GM12878 (cell line): ENCODE results near the gene RSPRY1. TPM values are rescaled to one million over a fixed set of nuclear protein-coding genes. Genes with fewer than 3 reads are reported as not detected.
A peak's percentile ranks its signal among the peaks of the same experiment; 100 is the strongest.

ENCODE experiments used
- CBX3 ChIP-seq: fragments of 200-600 bp; sonication (generic); IDR thresholded peaks from 2 replicates; pipeline ENCODE4 v1.6.1; 2016; ENCODE audit warnings: low read depth, borderline replicate concordance
- EED ChIP-seq: sonication (generic); IDR thresholded peaks from 2 replicates; pipeline ENCODE4 v1.6.1; 2016; ENCODE audit warnings: antibody characterized with exemption, low read depth
- IKZF1 ChIP-seq: fragments of 450-650 bp; conservative IDR thresholded peaks from 2 replicates; pipeline ENCODE4 v1.6.1; 2017; ENCODE audit warnings: antibody characterized with exemption, mild to moderate bottlenecking
- LARP7 ChIP-seq: fragments of 450-650 bp; IDR thresholded peaks from 2 replicates; pipeline ENCODE4 v1.6.1; 2017; ENCODE audit warnings: mild to moderate bottlenecking
- MTA2 ChIP-seq: fragments of 450-650 bp; IDR thresholded peaks from 2 replicates; pipeline ENCODE4 v1.6.1; 2016; ENCODE audit warnings: low read depth, mild to moderate bottlenecking, moderate library complexity
- MTA3 ChIP-seq: IDR thresholded peaks from 2 replicates; pipeline ENCODE4 v1.6.1; 2012; ENCODE audit warnings: low read length, inconsistent platforms, borderline replicate concordance
- MYB ChIP-seq: fragments of 150-350 bp; IDR thresholded peaks from 2 replicates; pipeline ENCODE4 v1.6.1; 2014; ENCODE audit warnings: mild to moderate bottlenecking, low read depth, low read length, borderline replicate concordance
- POLR2A ChIP-seq: IDR thresholded peaks from 2 replicates; pipeline ENCODE4 v1.6.1; 2011; ENCODE audit warnings: low read depth, mild to moderate bottlenecking, low read length
- POLR2AphosphoS5 ChIP-seq: IDR thresholded peaks from 2 replicates; pipeline ENCODE4 v1.6.1; 2011; ENCODE audit warnings: mild to moderate bottlenecking, low read length, inconsistent platforms
- SMAD1 ChIP-seq: fragments of 450-650 bp; IDR thresholded peaks from 2 replicates; pipeline ENCODE4 v1.6.1; 2018; ENCODE audit warnings: mild to moderate bottlenecking, low read depth; ENCODE audit not compliant: partially characterized antibody
- SREBF2 ChIP-seq: IDR thresholded peaks from 2 replicates; pipeline ENCODE4 v1.6.1; 2012; ENCODE audit warnings: mild to moderate bottlenecking, low read length
- TARDBP ChIP-seq: IDR thresholded peaks from 2 replicates; pipeline ENCODE4 v1.6.1; 2016; ENCODE audit warnings: borderline replicate concordance
- TBL1XR1 ChIP-seq: IDR thresholded peaks from 2 replicates; pipeline ENCODE4 v1.6.1; 2012; ENCODE audit warnings: low read depth, low read length, improper control_type of control experiment
- TCF7 ChIP-seq: IDR thresholded peaks from 2 replicates; pipeline ENCODE4 v1.6.1; 2014; ENCODE audit warnings: antibody characterized with exemption, borderline replicate concordance
- polyA plus RNA-seq, 11 experiments: library from polyadenylated mRNA; depleted of rRNA in 4 of 11; unstranded in 6 of 11; stranded (reverse) in 5 of 11; fragments of >200 nt; fragmentation: Nextera tagmentation in 4 of 11; fragmentation: Illumina TruSeq in 1 of 11; extraction: Ambion mirVana in 4 of 11; extraction: Trizol in 1 of 11; gene quantifications; 1 replicate in 1 of 11; 2 replicates in 10 of 11; pipeline versions ENCODE4 v1.2.1 to v1.2.3, GENCODE V29; 2011 to 2016; ENCODE audit warnings: inconsistent platforms in 2 of 11, missing spikeins in 2 of 11, low read depth in 1 of 11
- total RNA-seq, 4 experiments: library from RNA; depleted of rRNA in 3 of 4; stranded (reverse); fragments of >200 nt in 3 of 4; fragmentation: Illumina TruSeq in 1 of 4; extraction: Trizol in 1 of 4; gene quantifications; 2 replicates each; pipeline versions ENCODE4 v1.2.1 to v1.2.3, GENCODE V29; 2013 to 2021
- TF ChIP-seq, protein P1 (sequence below): fragments of 450-650 bp; IDR thresholded peaks from 2 replicates; pipeline ENCODE4 v1.6.1; 2017; ENCODE audit warnings: low read depth, mild to moderate bottlenecking, moderate library complexity
- TF ChIP-seq, protein P2 (sequence below): fragments of 450-650 bp; IDR thresholded peaks from 2 replicates; pipeline ENCODE4 v1.6.1; 2016; ENCODE audit warnings: mild to moderate bottlenecking
- TF ChIP-seq, protein P3 (sequence below): fragments of 450-650 bp; IDR thresholded peaks from 2 replicates; pipeline ENCODE4 v1.6.1; 2018; ENCODE audit warnings: mild to moderate bottlenecking, low read depth, moderate library complexity; ENCODE audit not compliant: partially characterized antibody
- TF ChIP-seq, protein P4 (sequence below): fragments of 450-650 bp; conservative IDR thresholded peaks from 2 replicates; pipeline ENCODE4 v1.6.1; 2017; ENCODE audit warnings: mild to moderate bottlenecking, moderate library complexity
- TF ChIP-seq, protein P5 (sequence below): IDR thresholded peaks from 2 replicates; pipeline ENCODE4 v1.6.1; 2012; ENCODE audit warnings: low read depth, low read length, improper control_type of control experiment

RSPRY1 gene
- total and polyA plus RNA-seq, 10 of the 15 experiments (the other 5 are each of a cell fraction or from before 2014, with no cell fraction given): 18.5 to 57.0 (median 41.2) TPM

DNA sequence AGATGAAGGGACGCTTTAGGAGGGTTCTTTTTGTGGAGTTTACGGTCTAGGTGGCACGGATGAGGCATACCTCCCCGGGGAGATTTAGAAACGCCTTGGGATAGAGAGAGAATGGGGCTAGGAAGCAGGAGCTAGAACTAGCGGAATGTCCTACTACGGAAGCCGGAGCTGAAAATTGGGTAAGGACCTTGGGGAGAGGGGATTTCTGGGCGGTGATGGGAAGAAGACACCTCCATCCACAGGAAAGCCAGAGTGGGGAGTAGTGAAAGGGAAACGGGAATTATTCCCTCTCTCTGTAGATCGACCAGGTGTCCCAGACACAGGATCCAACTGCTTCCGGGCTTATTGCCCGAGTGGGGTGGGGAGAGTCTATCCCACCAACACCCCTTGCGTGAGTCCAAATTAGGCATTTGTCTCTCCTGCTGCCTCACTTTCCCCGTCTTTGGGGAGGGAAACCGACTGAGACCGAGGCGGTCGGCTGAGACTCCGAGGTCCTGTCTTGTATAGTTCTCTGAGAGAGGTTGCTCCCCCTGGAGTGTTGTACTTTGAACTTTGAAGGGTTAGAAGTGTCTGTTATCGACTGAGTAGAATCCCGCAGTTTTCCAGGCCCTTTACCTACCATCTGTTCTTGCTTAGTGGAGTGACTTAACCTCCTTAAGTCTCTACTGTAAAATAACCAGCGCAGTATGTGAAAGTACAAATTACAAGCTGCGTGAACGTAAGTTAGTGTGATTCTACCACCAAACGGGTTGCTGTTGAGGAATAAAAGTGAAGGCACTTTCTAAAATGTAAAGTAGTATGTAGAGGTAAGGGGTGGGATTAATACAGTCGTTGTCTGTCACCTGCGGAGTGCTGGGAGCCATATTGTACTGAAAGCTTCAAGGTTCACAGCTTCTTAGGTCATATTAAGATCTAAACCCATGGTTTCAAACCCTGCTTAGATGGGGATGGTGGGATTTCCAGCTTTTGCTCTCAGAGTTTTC lies 1.0 kb downstream of the RSPRY1 start (continued):
- TF ChIP-seq, protein P1, sequence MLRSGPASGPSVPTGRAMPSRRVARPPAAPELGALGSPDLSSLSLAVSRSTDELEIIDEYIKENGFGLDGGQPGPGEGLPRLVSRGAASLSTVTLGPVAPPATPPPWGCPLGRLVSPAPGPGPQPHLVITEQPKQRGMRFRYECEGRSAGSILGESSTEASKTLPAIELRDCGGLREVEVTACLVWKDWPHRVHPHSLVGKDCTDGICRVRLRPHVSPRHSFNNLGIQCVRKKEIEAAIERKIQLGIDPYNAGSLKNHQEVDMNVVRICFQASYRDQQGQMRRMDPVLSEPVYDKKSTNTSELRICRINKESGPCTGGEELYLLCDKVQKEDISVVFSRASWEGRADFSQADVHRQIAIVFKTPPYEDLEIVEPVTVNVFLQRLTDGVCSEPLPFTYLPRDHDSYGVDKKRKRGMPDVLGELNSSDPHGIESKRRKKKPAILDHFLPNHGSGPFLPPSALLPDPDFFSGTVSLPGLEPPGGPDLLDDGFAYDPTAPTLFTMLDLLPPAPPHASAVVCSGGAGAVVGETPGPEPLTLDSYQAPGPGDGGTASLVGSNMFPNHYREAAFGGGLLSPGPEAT: peak; percentile 28; the same call in 1 of the 2 replicates
- TF ChIP-seq SMAD1 (no peak), TCF7 (no peak), POLR2A (no peak; the same call in 1 of the 2 replicates), MTA2 (no peak), IKZF1 (peak; percentile 66; the same call in 1 of the 2 replicates), CBX3 (no peak), MTA3 (no peak), SREBF2 (no peak), TBL1XR1 (no peak), MYB (no peak), POLR2AphosphoS5 (peak; percentile 51; the same call in 1 of the 2 replicates), EED (peak; percentile 50; the same call in 1 of the 2 replicates), LARP7 (no peak), TARDBP (no peak)
- TF ChIP-seq, protein P2, sequence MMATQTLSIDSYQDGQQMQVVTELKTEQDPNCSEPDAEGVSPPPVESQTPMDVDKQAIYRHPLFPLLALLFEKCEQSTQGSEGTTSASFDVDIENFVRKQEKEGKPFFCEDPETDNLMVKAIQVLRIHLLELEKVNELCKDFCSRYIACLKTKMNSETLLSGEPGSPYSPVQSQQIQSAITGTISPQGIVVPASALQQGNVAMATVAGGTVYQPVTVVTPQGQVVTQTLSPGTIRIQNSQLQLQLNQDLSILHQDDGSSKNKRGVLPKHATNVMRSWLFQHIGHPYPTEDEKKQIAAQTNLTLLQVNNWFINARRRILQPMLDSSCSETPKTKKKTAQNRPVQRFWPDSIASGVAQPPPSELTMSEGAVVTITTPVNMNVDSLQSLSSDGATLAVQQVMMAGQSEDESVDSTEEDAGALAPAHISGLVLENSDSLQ: 0 out of 2 replicates have a peak, but pooled peaks have one; percentile 29
- TF ChIP-seq, protein P3, sequence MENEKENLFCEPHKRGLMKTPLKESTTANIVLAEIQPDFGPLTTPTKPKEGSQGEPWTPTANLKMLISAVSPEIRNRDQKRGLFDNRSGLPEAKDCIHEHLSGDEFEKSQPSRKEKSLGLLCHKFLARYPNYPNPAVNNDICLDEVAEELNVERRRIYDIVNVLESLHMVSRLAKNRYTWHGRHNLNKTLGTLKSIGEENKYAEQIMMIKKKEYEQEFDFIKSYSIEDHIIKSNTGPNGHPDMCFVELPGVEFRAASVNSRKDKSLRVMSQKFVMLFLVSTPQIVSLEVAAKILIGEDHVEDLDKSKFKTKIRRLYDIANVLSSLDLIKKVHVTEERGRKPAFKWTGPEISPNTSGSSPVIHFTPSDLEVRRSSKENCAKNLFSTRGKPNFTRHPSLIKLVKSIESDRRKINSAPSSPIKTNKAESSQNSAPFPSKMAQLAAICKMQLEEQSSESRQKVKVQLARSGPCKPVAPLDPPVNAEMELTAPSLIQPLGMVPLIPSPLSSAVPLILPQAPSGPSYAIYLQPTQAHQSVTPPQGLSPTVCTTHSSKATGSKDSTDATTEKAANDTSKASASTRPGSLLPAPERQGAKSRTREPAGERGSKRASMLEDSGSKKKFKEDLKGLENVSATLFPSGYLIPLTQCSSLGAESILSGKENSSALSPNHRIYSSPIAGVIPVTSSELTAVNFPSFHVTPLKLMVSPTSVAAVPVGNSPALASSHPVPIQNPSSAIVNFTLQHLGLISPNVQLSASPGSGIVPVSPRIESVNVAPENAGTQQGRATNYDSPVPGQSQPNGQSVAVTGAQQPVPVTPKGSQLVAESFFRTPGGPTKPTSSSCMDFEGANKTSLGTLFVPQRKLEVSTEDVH: peak; percentile 13
- TF ChIP-seq, protein P4, sequence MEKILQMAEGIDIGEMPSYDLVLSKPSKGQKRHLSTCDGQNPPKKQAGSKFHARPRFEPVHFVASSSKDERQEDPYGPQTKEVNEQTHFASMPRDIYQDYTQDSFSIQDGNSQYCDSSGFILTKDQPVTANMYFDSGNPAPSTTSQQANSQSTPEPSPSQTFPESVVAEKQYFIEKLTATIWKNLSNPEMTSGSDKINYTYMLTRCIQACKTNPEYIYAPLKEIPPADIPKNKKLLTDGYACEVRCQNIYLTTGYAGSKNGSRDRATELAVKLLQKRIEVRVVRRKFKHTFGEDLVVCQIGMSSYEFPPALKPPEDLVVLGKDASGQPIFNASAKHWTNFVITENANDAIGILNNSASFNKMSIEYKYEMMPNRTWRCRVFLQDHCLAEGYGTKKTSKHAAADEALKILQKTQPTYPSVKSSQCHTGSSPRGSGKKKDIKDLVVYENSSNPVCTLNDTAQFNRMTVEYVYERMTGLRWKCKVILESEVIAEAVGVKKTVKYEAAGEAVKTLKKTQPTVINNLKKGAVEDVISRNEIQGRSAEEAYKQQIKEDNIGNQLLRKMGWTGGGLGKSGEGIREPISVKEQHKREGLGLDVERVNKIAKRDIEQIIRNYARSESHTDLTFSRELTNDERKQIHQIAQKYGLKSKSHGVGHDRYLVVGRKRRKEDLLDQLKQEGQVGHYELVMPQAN: peak; percentile 37; the same call in 1 of the 2 replicates
- TF ChIP-seq, protein P5, sequence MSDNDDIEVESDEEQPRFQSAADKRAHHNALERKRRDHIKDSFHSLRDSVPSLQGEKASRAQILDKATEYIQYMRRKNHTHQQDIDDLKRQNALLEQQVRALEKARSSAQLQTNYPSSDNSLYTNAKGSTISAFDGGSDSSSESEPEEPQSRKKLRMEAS: no peak
